ENCODE measurements around the gene CYYR1. TPM values are rescaled to one million over a fixed set of nuclear protein-coding genes. Genes with fewer than 3 reads are reported as not detected.
A peak's percentile ranks its signal among the peaks of the same experiment; 100 is the strongest.

The CYYR1 gene
- total and polyA plus RNA-seq, 2 donors (not counting 3 experiments of a cell fraction or from before 2014, with no cell fraction given): 13.2 to 25.7 TPM

DNA sequence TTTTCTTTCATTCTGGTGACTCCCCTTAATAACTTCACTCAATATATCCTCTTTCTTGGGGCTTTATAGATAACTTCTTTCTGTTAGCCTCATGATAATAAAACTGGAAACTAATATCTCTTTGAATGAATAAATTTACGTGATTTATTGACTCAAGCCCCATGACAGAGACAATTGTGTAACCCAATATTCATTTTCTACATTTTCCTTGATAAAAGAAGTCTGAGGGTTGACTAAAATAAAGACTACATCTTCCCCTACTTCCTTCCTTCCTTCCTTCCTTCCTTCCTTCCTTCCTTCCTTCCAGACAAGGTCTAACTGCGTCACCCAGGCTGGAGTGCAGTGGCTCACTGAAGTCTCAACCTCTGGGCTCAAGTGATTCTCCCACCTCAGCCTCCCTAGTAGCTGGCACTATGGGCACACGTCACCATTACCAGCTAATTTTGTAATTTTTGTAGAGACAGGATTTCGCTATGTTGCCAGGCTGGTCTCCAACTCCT lies 85.1 kb downstream of the CYYR1 start:
- ChIA-PET CTCF (no interaction called here), POLR2A (no interaction called here)
- no peaks in the 10 kb centered on the region for H4K20me1 ChIP-seq (replicated peaks; ENCODE audit: control insufficient read depth, extremely low read depth, insufficient read depth, low read length)
- no peak overlapping the region for H3K4me3 ChIP-seq (replicated peaks in 1 of 3; ENCODE audit: insufficient read depth in 1 of 3, low read depth in 1 of 3, low read length in 3 of 3)
- DNase-seq (ENCODE audit: low read depth, low spot score) (no peak), FAIRE-seq (peak; percentile 26)
- no peaks in the 10 kb centered on the region for H3K9me3 ChIP-seq (replicated peaks; ENCODE audit: control insufficient read depth, insufficient read depth, low read length)
- dilution Hi-C loops (cut with MboI; ENCODE audit: extremely low pct_ligation_motif_present, low sequenced_read_pairs) (no loop called here), intact Hi-C loops (cut with micrococcal nuclease) (no loop called here)
- no peak overlapping the region for H2AFZ ChIP-seq (ENCODE audit: low read depth, low read length)
- no peaks in the 10 kb centered on the region for H3K79me2 ChIP-seq (ENCODE audit: control insufficient read depth, insufficient read depth, low read length)
- no peak overlapping the region for H3K9ac ChIP-seq (replicated peaks; ENCODE audit: extremely low read depth, insufficient read depth, low read length)
- no peaks in the 10 kb centered on the region for H3K9me1 ChIP-seq (replicated peaks; ENCODE audit: control insufficient read depth, extremely low read depth, insufficient read depth, low read length)
- no peaks in the 10 kb centered on the region for H3K4me1 ChIP-seq (ENCODE audit: control insufficient read depth, extremely low read depth, insufficient read depth, low read length)
- H3K4me2 ChIP-seq (ENCODE audit: insufficient read depth, low read length): no peak overlapping the region
- H3K27ac ChIP-seq (ENCODE audit: insufficient read depth, low read depth, low read length): no peak overlapping the region
- no peaks in the 10 kb centered on the region for H3K27me3 ChIP-seq (ENCODE audit: control insufficient read depth in 2 of 2, insufficient read depth in 2 of 2, low read length in 2 of 2)
- BruUV-seq (replicated peaks): no TSS peak
- no peaks in the 10 kb centered on the region for H3K36me3 ChIP-seq (ENCODE audit: control insufficient read depth in 2 of 2, extremely low read depth in 1 of 2, insufficient read depth in 2 of 2, low read length in 2 of 2)
- TF ChIP-seq FOS (IDR thresholded peaks at IDR 0.05; ENCODE audit: borderline replicate concordance, insufficient read depth, low read length): no peak
- no peak for TF ChIP-seq MYC (IDR thresholded peaks at IDR 0.05; ENCODE audit: low read depth, low read length)
- no peak for TF ChIP-seq JUN (IDR thresholded peaks at IDR 0.05; ENCODE audit: borderline replicate concordance, insufficient read depth, insufficient read length, low read depth)
- no peak for TF ChIP-seq CTCF (IDR thresholded peaks at IDR 0.05; ENCODE audit: extremely low read depth in 1 of 2, insufficient read depth in 1 of 2, low read depth in 1 of 2, low read length in 2 of 2)
- TF ChIP-seq POLR2A (IDR thresholded peaks at IDR 0.05; ENCODE audit: low read depth, low read length): no peak
- TF ChIP-seq POLR2AphosphoS5 (IDR thresholded peaks at IDR 0.05; ENCODE audit: insufficient read depth, low read depth, low read length): no peak
- TF ChIP-seq, protein P1, sequence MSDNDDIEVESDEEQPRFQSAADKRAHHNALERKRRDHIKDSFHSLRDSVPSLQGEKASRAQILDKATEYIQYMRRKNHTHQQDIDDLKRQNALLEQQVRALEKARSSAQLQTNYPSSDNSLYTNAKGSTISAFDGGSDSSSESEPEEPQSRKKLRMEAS (IDR thresholded peaks at IDR 0.05; ENCODE audit: insufficient read depth, insufficient read length): no peak
- no peak for TF ChIP-seq GATA2 (IDR thresholded peaks at IDR 0.05; ENCODE audit: insufficient read depth, insufficient read length, low read depth, low read length)
- TF ChIP-seq EZH2 (IDR thresholded peaks at IDR 0.05; ENCODE audit: borderline replicate concordance, low read depth, low read length, severe bottlenecking): no peak

Data from endothelial cell of umbilical vein (primary cell).